HG03095 (cell line): ENCODE measurements around the gene ST8SIA3.

ENCODE experiments used
- ATAC-seq: cut with Tn5 transposase; IDR thresholded peaks from one replicate; pipeline ENCODE4 v1.9.1; 2021; ENCODE audit warnings: moderate library complexity; ENCODE audit not compliant: unreplicated experiment

The ST8SIA3 gene

GRCh38 chr18:57352271-57352701 lies at the start of gene ST8SIA3:
TSS of gene ST8SIA3 (plus strand) at chr18:57352557. CDS start at chr18:57352847, 290 bp downstream.
- ATAC-seq: no peak

DNA sequence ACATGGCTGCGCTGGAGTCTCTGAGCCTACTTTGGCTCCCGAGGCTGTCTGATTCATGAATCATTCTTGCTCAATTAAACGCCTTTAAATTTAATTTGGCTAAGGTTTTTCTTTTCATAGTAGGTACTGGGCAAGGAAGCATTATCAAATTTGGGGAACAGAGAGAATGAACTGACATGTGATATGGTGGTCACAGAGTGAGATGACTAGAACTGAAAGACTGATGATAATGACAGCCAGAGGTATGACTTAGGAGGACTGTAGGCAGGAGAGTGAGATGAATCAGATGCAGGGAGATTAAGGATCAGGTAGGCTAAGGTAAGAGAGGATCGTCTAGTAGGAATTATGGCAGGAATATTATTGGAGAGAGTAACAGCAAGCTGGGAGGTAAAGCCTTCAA lies 40.9 kb upstream of the ST8SIA3 start:
- ATAC-seq: no peak

DNA sequence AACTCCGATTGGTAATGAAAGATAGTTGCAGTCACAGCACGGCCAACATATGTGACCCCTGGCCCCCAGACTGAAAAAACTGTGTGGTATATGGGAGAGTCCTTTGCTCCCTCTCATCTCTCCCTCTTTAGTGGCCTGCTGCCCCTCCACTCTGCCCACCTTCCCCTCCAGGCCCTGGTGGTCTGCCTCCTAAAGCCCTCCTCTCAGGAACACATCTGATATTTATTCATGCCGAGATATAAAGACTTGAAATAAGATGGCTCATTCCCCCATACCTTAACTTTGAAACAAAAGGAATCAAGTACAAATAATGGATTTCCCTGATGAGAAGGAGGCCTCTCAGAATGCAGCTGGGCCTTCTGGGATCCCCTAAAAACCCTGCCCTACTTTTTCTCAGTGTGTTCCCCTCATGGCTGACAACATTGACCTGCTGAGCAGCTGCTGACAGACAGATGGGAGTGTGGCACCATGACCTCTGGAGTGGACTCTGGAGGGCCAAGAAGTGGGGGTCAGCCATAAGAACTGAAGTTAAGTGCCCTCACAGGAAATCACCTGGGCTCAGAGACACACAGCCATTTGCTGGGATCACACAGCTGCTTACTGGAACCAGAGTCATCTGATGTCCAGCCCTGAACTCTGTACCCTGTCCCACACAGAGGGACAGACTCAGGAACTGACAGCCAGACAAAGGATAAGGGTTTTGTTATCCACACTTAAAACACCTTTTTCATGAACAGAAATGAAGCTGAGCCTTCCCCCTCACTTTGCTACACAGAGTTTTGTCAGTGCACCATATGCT lies 39.8 kb upstream of the ST8SIA3 start:
- no peak for ATAC-seq

- ATAC-seq: no peak
These were observed 31.8 kb upstream of the ST8SIA3 start for GRCh38 chr18:57320603-57321002.

- no peak for ATAC-seq
These were observed 26.7 kb upstream of the ST8SIA3 start for GRCh38 chr18:57325491-57326166.

DNA sequence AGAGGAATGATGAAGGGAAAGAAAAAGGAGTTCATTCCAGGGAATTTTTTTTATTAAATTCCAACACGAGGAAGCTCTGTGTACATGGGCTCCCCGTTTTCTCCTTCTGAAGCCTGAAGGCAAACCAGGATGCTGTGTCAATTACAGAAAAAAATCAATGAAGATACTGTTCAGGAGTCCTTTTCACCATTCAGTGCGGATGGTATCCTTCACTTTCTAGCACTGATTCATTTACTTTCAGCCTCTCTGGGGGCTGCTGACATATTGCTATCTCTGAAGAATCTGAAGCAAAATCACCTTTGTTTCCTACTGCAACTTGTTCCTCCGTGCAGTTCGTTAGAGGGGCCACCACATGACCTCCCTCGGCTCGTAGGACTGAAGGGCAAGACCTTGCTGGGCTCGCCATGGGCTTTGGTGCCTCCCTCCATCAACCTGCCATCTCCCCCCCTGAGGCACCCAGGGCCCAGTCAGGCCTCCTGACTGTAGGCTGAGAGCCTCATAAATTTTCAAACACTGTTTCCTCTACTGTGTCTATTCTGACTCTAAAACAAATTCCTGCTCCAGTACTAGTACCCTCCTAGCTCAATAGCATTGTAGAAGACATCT lies 25.5 kb upstream of the ST8SIA3 start:
- ATAC-seq: no peak

DNA sequence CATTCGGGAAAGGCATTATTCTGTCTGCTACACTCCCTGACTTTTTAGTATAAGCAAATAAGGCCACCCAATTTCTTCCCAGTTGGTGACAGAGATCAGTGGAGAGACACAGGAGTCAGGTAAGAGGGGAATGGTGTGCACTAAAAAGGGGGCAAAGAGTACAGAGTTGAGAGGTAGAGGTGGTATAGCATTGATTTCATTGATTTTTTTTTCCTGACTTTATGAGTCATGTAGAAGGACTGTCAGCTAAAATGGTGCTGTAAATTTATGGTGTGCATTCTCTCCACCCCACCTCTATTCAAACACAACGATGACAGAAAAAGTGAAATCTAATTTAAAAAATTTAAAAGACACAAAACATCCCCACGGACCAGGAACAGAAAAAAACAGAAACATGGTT lies 23.7 kb upstream of the ST8SIA3 start:
- no peak for ATAC-seq

DNA sequence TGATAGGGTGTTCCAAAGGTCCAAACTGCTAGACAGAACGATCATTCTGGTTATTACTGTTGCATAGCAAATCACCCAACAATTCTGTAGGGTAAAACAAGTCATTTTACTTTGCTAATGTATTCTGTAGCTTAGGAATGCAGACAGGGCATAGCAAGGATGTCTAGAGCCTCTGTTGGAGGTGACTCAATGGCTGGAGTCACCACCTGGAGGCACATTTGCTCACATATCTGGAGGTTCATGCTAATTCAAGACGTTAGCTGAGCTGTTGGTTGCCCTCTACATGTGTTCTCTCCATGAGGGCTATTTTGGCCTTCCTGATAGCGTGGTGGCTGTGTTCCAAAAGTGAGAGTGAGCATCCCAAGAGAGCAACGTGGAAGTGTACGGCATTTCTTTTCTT lies 22.5 kb upstream of the ST8SIA3 start:
- no peak for ATAC-seq

DNA sequence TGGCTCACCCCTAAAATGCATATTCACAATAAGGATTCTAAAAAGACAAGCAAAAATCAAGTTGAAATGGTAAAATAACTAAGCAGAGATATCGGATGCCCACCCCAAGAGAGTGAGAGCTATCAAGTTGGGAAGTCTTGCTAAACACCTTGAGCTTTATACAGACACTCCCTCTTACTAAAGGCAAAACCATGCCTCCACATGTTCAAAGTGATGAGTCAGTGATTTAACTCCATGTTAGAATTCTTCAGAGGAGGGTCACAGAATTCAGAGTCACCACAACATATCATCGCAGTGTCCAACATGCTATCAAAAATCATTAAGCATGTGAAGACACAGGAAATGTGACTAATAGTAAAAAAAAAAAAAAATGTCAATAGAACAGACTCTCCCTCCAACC lies 20.6 kb upstream of the ST8SIA3 start:
- no peak for ATAC-seq

DNA sequence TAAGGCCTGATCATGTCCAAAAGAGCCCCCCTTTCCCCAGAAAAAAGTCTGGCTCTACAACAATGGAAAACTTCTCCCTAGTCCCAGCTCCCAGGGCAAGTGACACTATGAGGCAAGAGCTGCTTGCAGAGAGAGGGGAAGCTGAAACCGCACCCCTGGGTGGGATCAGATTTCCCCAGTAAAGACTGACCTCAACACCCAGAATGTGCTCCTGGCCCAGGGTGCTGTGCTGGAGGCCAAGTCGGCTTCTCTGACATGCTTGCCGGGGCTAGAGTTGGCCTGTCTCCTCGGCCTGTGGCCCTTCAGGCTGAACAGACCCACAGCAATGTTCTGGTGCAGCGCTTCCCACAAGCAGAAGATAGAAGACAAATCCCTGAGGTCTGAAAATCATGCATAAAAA lies 18.4 kb upstream of the ST8SIA3 start:
- ATAC-seq: no peak

- no peak for ATAC-seq
These were observed 18.0 kb upstream of the ST8SIA3 start for GRCh38 chr18:57334383-57334782.

- no peak for ATAC-seq
These were observed 16.0 kb upstream of the ST8SIA3 start for GRCh38 chr18:57336343-57336742.

DNA sequence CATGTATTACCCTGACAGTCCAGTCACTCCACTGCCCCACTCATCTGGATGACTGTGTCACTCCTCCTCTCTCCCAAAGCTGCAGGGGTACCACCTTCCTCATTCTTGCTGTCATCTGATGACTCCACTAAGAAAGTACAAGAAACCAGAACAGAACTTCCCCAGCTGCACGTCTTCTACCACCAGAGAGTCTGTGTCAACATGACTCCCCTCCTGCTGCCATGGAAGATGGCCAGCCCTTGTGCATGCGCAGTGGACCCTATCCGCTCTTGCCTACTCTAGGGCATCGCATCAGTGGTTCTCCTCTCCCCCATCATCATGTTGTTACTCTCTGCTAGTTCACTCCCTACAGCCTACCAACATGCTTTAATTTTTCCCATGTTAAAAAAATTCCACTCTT lies 14.5 kb upstream of the ST8SIA3 start:
- no peak for ATAC-seq

DNA sequence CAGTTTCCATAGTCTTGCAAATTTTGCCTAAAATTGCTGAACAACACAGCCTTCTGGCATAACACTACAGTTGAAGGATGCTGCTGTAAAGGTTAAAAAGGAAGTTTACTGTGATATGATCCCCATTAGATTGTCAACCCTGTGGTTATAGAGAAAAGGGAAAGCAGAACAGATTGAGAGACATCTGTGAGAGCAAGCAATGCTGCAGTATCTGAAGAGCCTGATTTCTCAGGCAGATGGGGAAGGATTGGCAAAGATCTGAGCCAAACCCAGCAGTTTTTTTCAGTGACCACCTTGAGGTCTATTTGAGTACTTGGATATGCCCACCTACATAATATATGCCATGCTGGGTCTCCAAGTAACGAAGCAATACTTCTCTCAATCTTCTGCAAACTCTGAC lies 8.5 kb upstream of the ST8SIA3 start:
- no peak for ATAC-seq

DNA sequence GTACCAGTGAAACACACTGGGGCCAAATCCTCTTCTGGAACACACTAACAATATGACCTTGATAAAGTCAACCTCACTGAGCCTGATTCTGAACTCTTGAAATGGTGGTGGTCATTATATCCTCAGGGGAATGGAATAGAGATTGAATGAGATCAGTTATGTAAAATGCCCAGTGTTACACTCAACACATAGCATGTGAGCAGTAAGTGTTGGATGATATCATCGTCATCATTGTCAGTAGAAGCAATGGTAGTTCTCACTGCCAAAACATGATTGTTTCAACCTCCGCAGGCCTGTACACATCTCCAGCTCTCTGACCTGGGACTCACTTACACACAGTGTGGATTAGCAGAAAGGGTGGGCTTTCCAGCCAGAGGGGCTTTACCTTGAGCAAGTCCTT lies 5.5 kb upstream of the ST8SIA3 start:
- no peak for ATAC-seq

- ATAC-seq: no peak
These were observed 4.6 kb upstream of the ST8SIA3 start for GRCh38 chr18:57347784-57348183.

- ATAC-seq: no peak
These were observed 392 bp downstream of the ST8SIA3 start for GRCh38 chr18:57352761-57353136.

- ATAC-seq: no peak
These were observed 981 bp downstream of the ST8SIA3 start for GRCh38 chr18:57353137-57353939.

DNA sequence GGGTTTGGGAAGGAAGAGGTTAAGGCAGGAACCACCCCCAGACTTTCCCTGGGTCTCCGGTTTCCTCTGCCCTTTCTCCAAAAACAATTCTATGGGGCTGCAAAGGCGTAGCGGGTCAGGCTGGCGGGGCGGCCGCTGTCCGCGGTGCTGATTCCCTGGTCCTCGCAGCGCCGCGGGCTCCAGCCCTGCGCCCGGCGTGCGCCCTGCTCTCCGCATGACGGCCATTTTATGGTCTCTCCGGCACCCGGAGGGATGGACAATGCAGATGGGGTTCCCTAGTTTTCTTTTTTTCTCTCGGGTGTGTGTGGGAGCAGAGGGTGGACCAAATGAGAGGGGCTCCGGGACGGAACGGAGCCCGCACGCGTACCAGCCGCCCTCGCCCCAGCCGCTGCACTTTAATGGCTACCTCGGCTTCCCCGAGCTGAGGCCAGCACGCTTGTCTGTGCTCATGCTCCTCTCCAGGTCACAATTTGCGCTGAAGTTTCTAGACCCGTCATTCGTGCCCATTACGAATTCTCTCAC lies 1.6 kb downstream of the ST8SIA3 start:
- no peak for ATAC-seq

- no peak for ATAC-seq
These were observed 7.1 kb downstream of the ST8SIA3 start for GRCh38 chr18:57359433-57359832.

- ATAC-seq: no peak
These were observed 10.4 kb downstream of the ST8SIA3 start for GRCh38 chr18:57362714-57363113.
